Sciatic nerve (tissue), 2 donors: ENCODE measurements around the gene C19orf25. TPM values are rescaled to one million over a fixed set of nuclear protein-coding genes. Genes with fewer than 3 reads are reported as not detected.

ENCODE experiments used
- ATAC-seq: fragments of 200-7000 bp; cut with Tn5 transposase; one replicate; pipeline ENCODE4 v1.9.1; 2020; ENCODE audit warnings: mild to moderate bottlenecking, moderate library complexity
- DNase-seq: peaks from one replicate; pipeline ENCODE4 v3.0.0-alpha.2; 2020; ENCODE audit warnings: low spot score
- intact Hi-C: fragments of 100-400 bp; cut with DNase I; formaldehyde crosslinking; loops from one replicate; pipeline ENCODE4 v1.14.2; 2022
- total RNA-seq: library from RNA; stranded (reverse); fragmentation: NEBNext Ultra II Directional; extraction: Animal tissue kit (Norgen Biotek cat#: 25700); gene quantifications from one replicate; pipeline ENCODE4 v1.2.1, GENCODE V29; 2021
- donor health status: DM: no; HTN: no; CAD: no.
- donor health status: DM: no; HTN: no; CAD: no.

Gene C19orf25
- total RNA-seq, 1 donor from 2014 or later = 22.1 TPM

GRCh38 chr19:1513499-1514294, 34.7 kb upstream of the C19orf25 start:
- ATAC-seq (peak; percentile 18), DNase-seq (no peak)
- intact Hi-C loops = no loop called here

DNA sequence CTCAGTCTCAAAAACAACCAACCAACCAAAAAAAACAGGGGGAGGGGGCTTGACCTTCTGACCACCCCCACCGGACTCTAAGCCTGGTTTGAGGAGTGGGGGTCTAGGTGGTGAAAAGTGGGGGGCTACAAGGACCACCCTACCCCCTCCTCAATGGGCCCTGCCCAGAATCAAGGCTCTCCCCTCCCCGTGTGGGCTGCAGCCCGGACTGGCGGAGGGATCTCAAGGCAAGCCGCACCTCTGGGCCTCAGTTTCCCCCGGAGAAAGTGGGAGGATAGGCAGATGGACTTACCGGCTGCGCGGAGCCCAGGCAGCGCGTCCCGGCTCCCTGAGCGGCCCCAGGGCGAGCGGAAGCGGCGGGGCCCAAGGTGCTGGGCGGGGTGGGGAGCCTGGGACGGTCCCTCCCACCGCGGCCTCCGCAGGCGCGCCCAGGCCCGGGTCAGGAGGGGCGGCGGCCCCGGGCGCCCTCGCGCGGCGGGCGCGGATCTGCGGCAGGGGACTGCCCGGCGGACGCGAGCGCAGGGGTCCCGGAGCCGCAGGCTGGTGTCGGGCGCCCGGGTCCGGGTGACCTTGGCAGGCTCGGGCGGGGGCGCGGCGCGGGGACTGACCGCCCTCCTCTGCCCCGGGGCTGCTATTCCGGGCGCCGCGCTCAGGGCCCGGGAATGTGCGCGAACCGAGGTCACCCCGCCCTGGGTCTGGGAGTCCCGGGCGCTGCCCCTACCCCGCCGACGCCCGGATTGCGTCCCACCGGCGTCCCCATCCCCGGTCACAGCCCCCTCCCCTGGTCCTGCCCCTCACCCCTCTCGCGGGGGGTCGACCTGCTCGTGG, 33.9 kb upstream of the C19orf25 start, which contains the start of gene ADAMTSL5:
Gene ADAMTSL5 (minus strand): TSS at position 349 of the 828 bp plus-strand sequence. CDS start 2,076 bp downstream, outside the sequence.
- intact Hi-C loops = no loop called here
- DNase-seq (no peak), ATAC-seq (peak; percentile 39)

- intact Hi-C loops = no loop called here
- DNase-seq (no peak), ATAC-seq (no peak)
These were observed 32.6 kb upstream of the C19orf25 start for GRCh38 chr19:1511318-1512317.

DNA sequence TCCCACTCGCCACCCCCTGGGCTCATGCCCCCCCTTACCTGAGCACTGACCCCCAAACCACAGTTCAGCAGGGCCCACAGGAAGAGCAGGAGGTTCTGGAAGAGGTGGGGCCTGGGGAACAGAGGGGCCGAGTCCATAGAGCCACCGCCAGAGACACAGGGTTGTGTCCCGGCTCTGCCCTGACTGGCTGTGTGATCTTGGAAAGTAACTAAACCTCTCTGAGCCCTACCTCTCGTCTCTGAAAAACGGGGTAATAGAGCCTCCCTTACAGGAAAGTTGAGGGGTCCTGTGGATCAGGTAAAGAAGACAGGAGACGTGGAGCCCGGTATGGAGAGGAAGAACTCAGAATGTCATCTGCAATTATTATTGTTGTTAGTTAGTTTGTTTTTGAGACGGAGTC, 31.8 kb upstream of the C19orf25 start:
- ATAC-seq = no peak
- DNase-seq = no peak
- intact Hi-C loops = no loop called here

DNA sequence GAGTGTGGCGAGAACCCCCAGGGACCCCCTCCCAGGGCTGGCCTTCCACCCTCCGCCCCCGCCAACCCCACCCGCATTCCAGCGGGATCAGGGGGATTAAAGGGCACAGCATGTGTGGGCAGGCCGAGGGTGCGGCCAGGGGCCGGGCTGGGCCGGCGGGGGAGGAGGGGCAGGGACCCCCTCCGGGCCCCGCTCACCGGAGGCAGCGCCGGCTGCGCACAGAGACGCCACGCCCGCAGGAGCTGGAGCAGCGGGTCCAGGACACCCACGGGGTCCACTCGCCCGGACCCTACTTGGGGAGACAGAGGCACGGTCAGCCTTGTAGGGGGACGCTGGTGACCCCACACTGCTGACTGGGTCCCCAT, 31.4 kb upstream of the C19orf25 start:
- intact Hi-C loops = no loop called here
- ATAC-seq (no peak), DNase-seq (no peak)

DNA sequence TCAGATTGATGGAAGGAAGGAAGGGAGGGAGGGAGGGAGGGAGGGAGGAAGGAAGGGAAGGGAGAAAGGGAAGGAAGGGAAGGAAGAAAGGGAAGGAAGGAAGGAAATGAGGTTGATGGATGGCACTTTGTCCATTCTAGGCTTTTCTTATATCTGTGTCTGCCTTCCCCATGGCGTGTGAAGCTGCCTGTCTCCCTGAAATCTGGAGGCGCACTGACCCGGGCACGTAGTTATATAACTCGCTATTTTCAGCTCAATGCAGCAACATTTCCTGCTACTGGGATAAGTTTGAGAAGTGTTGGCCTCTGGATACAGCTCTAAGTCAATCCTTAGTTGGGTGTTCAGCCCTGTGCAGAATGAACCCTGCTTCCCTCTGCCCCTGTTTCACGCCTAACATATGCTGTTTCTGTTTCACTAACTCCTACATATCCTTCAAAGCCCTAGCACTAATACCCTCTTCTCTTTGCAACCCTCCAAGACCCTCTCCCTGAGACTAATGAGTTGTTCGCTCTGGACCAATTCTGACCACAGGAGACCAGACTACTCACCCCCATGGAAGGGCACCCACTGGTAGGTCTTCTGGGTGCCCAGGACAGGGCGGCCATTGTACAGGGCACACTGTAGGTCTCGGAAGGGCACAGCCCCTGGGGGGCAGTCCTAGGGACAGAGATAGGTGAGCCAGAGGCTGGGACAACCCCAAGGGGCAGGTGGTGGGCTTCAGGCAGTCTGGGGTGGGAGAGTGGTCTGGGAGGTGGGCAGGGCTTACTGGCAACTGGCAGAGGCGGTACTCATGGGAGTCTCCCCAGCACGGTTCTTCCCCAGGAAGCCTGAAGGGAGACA, 30.8 kb upstream of the C19orf25 start:
- DNase-seq (no peak), ATAC-seq (no peak)
- intact Hi-C loops = no loop called here

GRCh38 chr19:1508507-1508856, 29.5 kb upstream of the C19orf25 start:
- intact Hi-C loops = no loop called here
- ATAC-seq = no peak

GRCh38 chr19:1507763-1508506, 28.9 kb upstream of the C19orf25 start:
- DNase-seq (peak; percentile 96), ATAC-seq (peak; percentile 94)
- intact Hi-C loops = no loop called here

More at GRCh38 chr19:1508507-1508856, 29.5 kb upstream of the C19orf25 start:
- no peak for DNase-seq

DNA sequence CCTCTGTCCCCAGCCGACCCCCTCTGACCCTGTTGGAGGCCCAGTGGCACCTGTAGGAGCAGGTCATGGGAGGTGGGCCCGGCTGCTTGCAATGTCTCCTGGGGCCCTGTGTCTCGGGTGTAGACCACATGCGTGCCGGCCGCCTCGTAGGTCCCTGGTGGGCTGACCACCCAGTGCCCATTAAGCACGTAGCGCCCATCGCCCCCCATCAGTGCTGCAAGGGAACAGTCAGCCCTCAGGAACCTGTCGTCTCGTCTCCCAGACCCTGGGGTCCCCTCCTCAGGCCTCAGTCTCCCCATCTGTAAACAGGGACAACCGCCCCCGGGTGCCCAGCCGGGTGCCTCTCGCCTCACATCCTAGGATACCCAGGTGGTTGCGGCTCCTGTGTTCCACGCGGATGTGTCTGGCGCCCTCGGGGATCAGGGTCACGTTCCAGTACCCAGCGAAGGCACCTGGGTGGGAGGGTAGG, 28.2 kb upstream of the C19orf25 start:
- DNase-seq = no peak

DNA sequence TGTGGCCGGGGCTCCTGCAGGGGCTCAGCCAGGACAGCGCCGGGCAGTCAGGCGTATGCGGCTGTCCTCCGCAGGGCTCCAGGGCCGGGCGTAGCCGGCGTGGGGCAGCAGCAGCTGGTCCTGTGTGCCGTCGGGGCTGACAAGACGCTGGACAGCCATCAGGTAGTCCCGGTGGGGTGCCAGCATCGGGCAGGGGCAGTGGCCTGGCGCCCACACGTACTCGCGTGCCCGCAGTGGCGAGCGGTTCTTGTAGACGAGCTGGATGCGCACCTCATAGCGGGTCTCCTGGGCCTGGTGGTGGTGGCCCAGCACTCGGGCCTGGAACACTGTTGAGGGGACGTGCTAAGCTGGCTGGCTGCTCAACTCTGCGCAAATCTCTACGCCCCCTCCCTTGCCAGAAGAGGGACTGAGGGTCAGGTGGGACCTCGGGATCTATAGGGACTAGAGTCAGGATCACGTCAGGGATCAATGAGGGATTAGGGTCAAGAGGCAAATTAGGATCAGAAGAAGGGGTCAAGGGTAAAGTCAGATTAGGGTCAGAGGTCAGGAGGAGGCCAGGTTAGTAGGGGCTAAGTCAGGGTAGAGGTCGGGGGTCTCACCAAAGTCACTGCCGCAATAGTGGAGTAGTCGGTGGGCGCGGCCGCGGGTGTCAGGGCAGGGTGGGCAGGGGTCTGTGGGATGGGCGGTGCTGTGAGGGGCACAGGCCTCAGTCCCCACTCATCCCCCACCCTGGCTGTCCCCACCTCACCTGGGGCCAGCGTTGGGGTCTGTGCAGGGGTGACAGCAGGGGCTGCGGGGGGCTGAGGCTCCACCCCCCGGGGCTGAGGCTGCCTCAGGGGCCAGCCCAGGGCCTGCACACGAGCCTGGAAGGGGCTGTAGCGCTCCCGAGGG, 27.2 kb upstream of the C19orf25 start:
- intact Hi-C loops = no loop called here
- DNase-seq (no peak), ATAC-seq (no peak)

More for the DNA sequence above, 28.2 kb upstream of the C19orf25 start:
- intact Hi-C loops = no loop called here
- no peak for ATAC-seq

DNA sequence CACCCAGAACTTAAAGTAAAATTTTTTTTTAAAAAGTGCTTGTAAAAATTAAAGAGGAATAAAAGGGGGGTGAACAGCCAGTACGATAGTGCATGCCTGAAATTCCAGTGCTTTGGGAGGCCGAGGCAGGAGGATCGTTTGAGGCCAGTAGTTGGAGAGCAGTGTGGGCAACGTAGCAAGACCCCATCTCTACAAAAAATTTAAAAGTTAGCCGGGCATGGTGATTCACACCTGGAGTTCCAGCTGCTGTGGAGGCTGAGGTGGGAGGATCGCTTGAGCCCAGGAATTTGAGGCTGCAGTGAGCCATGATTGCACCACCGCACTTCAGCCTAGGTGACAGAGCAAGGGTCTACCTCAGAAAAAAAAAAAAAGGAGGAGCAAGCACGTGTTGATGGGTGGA, 26.0 kb upstream of the C19orf25 start:
- ATAC-seq (no peak), DNase-seq (no peak)
- intact Hi-C loops = no loop called here

DNA sequence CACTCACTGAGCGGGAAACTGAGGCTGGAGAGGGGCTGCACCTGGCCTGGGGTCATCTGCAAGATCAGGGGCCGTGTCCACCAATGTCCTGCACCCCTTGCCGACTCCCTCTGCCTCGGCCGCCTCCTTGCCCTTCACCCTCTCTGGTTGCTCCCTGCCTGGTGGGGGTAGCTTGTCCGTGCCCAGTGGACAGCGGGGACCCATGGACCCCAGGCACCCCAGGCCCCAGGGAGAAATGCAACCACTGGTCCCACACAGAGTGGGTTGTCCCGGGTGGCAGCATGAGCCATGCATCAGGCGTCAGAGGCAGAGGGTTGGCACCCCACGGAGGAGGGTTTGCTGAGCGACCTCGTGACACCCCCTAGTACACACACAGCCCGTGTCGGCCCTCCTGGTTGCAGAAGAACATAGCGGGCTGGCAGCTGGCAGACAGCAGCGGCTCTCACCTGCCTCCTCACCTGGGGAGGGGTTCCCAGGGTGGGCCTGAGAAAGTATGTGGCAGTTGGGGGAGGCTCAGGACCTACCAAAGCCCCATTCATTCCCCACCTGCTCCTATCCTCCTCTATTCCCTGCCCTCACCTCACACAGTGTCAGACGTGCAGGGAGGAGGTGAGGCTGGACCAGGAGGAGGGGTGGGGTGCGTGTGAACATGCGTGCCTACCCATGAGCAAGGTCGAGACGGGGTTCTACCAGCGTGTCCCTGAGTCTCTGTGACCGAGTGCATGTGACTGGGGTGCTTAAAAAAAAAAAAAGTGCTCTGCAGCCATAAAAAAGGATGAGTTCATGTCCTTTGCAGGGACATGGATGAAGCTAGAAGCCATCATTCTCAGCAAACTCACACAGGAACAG, 25.1 kb upstream of the C19orf25 start:
- intact Hi-C loops = no loop called here
- DNase-seq (no peak), ATAC-seq (no peak)

DNA sequence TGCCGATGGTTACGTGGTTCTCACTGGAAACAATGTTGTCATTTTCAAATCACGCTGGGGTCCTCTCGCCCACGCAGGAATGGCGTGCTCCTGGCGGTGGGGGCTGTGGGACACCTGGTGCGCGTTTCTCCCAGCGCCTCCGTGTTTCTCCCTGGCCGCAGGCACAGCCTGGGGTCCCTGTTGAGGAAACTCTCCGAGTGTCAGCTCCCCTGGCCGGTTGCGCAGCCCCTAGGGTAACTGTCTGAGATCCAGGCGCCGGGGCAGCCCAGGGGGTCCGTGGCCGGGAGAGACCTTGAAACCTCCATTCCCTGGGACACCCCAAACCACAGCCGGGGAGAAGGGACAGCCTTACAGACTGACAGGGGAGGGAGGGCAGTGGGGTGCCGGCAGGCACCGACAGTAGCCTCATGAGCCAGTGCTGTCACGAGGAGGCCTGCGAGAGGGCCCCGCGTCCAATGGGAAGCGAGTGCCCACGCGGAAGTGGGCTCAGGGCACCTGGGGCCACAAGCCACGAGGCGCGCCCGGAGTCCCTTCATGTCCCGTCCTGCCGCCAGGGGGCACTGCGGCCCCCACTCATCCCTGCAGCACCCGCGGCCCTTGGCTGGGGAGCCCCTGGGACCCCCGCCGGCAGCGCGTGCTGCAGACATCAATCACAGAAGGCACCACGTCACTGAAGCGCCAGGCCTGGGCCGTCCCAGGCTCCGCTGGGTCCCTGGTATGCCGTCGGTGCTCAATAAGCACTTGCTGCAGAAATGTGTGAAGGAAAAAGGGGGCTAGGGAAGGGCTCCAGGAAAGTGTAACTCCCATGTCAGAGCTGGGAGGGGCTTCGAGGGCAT, 24.3 kb upstream of the C19orf25 start:
- peak; percentile 4 for ATAC-seq
- no peak for DNase-seq
- intact Hi-C loops = no loop called here

- DNase-seq = no peak
- intact Hi-C loops = no loop called here
- no peak for ATAC-seq
These were observed 23.5 kb upstream of the C19orf25 start for GRCh38 chr19:1502433-1503088.
